ENCODE data around the gene HOOK2.

The HOOK2 gene

DNA sequence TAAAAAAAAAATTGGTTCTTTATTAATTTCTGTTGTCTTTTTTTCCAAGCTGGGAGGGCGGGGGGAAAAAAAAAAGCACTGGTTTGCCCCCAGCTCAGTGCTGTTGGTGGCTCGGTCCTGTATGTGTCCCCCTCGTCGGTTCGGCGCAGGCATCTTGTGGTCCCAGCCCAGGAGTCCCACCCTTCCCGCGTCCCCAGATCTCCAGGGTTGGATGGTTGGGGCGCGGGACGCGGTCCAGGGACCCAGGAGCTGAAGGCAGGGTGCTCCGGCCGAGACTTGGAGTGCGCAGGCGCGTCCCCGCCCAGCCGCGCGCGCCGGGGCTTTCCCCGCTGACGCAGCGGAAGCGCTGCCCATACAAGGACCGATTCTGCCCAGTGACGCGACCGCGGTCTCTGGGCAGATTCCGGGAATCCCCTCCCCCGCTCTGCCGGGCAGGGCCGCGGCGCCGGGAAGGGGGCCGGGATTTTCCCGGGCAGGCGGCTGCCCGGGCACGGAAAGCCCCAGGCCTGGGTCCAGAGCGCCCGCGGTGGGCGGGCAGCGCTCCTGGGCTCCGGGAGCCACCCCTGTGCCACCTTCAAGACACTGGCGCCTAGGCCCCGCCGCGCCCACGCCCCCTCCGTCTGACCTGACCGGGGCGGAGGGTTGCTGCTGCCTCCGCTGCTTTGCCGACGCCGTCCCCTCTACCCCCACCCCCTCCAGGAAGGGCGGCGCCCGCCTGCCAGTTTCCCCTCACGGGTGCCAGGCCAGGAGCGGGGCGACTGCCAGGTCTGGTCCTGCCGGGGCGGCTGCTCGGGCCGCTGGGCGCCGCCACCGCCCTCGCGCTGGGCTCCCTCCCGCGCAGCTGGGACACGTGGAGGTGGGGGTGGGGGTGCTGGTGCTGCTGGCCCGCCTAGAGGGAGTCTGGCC lies 18.2 kb upstream of the HOOK2 start:
- peak; percentile 94 for DNase-seq

DNA sequence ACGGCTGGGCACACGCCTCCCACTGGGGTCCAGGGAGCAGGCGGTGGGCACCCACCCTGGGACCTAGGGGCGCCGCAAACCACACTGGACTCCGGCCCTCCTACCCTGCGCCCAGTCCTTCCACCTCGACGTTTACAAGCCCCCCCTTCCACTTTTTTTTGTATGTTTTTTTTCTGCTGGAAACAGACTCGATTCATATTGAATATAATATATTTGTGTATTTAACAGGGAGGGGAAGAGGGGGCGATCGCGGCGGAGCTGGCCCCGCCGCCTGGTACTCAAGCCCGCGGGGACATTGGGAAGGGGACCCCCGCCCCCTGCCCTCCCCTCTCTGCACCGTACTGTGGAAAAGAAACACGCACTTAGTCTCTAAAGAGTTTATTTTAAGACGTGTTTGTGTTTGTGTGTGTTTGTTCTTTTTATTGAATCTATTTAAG lies 17.5 kb upstream of the HOOK2 start:
- no peak for DNase-seq

DNA sequence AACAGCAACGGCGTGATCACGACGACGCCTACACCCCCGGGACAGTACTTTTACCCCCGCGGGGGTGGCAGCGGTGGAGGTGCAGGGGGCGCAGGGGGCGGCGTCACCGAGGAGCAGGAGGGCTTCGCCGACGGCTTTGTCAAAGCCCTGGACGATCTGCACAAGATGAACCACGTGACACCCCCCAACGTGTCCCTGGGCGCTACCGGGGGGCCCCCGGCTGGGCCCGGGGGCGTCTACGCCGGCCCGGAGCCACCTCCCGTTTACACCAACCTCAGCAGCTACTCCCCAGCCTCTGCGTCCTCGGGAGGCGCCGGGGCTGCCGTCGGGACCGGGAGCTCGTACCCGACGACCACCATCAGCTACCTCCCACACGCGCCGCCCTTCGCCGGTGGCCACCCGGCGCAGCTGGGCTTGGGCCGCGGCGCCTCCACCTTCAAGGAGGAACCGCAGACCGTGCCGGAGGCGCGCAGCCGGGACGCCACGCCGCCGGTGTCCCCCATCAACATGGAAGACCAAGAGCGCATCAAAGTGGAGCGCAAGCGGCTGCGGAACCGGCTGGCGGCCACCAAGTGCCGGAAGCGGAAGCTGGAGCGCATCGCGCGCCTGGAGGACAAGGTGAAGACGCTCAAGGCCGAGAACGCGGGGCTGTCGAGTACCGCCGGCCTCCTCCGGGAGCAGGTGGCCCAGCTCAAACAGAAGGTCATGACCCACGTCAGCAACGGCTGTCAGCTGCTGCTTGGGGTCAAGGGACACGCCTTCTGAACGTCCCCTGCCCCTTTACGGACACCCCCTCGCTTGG lies 16.9 kb upstream of the HOOK2 start:
- DNase-seq = peak; percentile 68

DNA sequence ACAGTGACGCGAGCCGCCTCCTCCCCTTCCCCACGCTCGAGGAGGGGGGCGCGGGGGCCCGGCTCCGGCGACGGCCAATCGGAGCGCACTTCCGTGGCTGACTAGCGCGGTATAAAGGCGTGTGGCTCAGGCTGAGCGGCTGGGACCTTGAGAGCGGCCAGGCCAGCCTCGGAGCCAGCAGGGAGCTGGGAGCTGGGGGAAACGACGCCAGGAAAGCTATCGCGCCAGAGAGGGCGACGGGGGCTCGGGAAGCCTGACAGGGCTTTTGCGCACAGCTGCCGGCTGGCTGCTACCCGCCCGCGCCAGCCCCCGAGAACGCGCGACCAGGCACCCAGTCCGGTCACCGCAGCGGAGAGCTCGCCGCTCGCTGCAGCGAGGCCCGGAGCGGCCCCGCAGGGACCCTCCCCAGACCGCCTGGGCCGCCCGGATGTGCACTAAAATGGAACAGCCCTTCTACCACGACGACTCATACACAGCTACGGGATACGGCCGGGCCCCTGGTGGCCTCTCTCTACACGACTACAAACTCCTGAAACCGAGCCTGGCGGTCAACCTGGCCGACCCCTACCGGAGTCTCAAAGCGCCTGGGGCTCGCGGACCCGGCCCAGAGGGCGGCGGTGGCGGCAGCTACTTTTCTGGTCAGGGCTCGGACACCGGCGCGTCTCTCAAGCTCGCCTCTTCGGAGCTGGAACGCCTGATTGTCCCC lies 16.1 kb upstream of the HOOK2 start, which contains the start of gene JUNB:
JUNB (plus strand) TSS at position 142 of the 706 bp plus-strand sequence; CDS start at position 428, 286 bp downstream.
- DNase-seq = peak; percentile 97

DNA sequence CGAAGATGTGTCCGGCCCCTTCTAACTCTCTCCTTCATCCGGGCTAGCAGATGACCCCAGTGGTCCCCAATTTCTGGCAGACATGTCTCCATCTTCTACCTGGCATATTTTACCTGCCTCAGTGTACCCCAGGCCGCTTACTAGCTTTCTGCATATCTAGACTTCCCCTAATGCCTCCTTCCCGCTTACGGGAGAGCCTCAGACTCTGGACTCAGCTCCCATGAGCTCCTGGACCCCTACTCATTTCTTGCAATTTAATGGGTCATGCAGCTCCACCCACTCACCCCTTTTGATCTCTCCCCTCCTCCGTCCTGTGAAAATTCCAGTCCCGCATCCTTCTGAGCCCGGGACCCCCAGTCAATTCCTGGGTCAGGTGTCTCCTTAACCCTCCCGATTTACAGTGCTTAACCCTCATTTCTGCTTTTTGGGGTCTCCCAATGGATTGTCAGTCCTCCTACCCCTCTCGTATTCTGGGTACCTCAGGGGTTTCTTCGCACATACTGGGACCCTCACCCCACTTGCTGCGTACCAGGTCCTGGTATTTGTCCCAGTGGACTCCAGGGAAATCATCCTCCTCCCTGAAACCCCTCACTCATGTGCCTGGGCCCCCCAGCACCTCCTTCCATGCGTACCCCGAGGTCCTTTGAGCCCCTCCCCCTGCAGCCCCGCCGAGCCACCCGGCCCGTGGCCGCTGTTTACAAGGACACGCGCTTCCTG lies 15.4 kb upstream of the HOOK2 start:
- DNase-seq = no peak

DNA sequence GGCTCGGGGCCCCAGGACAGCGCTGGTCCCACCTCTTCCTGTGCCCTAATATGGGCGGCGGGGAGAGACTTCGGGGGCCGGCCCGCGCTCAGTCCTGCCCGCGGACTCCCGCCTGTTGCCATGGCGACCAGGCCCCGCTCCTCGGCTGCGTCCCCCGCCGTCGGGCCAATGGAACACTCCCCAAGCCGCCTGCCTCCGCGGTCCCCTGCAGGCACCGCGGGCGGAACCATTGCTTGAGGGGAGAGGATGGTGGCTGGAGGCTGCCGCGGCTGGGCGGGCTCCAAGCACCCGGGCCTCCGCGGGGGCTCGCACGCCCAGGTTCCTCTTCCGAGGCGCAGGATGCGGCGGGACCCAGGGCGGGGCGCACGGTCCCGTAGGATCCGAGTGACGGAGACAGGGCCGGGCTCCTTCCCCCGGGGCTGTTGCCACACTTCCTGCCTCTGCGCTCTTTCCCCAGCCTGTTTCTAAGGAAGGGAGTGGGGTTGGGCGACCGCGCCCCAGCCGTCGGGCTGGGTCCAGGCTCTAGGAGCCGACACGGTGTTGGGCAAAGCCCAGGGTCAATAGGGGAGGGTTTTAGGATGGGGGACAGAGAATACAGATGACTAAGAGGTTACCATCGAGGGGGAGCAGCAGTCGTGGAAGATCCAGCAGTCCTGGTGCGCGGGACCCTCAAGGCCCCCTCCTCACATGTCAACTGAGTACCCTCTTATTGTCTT lies 14.7 kb upstream of the HOOK2 start:
- DNase-seq = peak; percentile 97

DNA sequence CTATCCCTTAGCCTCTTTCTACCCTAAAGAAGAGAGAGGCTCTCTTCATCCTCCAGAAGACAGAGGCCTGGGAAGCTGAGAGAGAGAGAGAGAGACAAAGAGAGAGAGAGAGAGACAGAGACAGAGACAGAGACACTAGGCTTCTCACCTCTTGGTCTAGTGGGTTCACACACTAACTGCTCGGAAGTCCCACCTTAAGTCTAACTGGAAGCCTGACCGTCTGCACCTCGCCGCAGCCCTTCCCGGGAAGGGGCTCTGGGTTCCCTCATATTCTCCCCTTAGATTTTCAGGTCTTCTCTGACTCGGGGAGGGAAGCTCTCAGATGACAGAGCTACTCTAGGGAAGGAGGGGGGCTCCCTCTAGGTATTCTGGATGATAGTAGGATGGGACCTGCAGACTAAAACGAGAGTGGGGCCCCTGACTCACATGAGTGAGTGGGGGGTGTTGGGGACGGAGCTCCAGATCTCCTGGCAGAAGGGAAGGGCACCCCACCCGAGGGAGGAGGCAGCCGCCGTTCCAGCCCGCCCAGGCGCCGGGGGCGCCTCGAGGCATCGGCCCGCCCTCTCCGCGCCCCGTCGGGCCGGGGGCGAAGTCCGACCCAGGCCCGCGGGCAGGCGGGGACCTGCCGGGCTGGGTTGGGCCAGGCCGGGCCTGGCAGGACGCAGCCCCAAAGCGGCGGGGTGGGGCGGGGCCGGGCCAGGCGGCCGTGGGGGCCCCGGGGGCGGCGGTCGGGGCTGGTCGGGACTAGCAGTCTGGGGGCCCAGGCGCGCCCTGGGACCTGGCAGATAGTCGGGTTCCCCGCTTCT lies 13.9 kb upstream of the HOOK2 start:
- peak; percentile 37 for DNase-seq

DNA sequence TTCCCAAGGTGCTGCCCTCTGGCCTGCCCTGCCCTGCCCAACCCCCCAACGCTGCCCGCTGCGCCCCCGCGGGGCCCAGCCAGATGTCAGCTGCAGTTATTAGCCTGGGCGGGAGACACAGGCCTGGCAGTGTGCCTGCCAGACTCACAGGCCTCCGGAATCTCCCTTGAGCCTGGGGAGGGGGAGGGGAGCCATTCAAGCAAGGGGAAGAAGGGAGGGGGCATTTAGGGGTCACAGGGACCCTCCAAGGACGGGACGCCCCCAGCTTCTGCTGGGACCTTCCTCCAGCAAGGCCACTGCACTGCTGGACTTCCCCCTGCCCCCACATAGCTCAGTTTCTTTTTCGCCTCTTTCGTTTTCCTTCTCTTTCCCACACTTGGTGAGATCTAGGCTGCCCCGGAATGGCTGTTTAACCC lies 13.3 kb upstream of the HOOK2 start:
- peak; percentile 81 for DNase-seq

DNA sequence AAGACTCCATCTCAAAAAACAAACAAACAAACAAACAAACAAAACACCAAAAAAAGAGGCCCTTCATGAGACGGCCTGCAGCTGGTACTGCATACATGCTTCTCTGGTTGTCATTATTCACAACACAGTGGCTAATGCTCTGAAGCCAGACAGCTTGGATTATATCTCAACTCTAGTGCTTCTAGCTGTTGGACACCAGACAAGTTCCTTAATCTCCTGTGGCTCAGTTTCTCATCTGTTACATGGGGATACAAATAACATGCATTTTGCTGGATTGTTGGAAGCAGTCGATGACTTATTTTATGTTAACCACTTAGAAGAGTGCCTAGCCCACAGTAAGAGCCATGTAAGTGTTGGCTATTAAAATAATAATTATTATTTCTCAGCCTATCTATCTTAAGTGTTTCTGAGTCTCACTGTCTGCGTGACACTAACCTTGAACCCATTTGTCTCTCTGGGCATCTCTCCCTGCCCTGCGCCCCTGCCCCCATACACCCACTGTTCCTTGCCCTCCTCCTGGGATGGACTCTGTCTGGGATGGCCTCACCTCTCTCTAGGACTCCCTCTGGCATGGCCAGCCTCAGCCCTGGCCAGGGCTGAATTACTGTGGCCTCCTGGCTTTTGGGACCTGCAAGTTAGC lies 12.8 kb upstream of the HOOK2 start:
- DNase-seq = no peak

DNA sequence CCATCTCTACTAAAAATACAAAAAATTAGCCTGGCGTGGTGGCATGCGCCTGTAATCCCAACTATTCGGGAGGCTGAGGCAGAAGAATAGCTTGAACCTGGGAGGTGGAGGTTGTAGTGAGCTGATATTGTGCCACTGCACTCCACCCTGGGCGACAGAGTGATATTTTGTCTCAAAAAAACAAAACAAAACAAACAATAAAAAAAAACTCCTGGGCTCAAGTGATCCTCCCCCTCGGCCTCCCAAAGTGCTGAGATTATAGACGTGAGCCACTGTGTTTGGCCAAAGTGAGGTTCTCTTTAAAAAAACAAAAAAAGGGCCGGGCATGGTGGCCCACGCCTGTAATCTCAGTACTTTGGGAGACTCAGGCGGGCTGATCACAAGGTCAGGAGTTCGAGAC lies 12.1 kb upstream of the HOOK2 start:
- DNase-seq = no peak

DNA sequence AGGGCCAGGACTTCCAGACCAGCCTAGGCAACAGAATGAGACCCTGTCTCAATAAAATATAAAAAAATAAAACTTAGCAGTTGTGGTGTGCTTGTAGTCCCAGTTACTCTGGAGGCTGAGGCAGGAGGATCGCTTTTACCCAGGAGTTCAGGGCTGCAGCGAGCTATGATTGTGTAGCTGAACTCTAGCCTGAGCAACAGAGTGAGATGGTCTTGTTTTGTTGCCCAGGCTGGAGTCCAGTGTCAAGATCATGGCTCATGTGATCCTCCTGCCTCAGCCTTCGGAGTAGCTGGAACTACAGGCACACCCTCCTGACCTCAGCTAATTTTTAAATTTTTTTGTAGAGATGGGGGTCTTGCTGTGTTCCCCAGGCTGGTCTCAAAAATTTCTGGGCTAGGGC lies 11.6 kb upstream of the HOOK2 start:
- DNase-seq = no peak

DNA sequence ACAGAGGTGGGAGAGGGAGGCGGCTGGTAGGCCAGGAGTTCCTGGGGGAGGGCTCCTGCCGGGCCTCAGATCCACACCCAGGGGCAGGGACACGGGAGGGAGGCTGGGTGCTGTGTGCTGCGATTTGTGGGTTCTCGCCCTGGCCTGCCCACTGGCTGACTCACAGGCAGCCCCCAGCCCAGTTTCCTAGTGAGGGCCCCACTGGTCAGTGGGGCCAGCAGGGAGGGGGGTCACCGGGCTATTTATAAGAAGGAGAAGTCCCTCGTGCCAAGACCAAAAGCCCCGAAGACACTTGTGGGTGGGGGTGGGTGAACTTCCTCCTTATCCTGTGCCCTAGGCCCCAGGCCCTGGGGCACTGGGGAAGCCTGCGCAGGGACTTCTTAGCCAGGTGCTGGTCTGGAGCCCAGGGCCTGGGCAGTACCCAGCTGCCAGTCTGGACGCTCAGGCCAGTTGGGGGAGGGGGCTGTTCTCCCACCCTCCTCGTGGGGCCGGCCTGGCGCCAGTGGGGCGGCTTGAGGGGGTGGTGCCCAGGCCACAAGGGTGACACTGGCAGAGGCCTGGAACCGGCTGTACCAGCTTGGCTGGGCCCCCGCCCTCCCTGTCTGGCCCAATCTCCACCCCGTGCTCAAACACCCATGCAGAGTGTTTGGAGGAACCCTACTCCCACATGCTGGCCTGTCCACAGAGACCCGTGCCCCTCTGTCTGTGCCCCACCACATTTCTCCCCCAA lies 11.0 kb upstream of the HOOK2 start:
- no peak for DNase-seq

DNA sequence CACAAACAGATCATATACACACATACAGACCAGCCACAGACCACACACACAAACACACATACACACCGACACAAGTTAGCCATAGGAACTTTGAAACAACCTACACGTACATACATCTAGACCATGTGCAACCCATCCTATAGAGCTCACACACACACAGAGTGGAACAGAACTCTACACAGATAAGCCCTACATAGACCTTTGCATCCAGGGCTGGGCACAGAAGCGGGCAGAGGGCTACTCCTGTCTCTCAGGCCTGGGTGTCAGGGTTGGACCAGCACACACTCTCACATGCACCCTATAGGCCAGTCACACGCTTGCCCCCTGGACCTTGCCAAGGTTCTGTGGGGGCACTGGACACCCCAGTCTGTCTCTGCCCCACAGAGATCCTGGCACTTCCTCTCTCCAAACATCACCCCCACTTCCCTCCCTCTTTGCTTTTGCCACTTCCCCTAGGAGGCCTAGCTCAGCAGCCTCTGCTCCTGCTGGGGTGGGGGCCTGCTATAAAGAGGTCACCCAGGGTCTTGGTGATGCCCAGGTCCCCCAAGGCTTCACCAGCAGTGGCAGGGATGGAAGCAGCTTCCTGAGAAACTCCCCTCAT lies 10.2 kb upstream of the HOOK2 start:
- DNase-seq = no peak

DNA sequence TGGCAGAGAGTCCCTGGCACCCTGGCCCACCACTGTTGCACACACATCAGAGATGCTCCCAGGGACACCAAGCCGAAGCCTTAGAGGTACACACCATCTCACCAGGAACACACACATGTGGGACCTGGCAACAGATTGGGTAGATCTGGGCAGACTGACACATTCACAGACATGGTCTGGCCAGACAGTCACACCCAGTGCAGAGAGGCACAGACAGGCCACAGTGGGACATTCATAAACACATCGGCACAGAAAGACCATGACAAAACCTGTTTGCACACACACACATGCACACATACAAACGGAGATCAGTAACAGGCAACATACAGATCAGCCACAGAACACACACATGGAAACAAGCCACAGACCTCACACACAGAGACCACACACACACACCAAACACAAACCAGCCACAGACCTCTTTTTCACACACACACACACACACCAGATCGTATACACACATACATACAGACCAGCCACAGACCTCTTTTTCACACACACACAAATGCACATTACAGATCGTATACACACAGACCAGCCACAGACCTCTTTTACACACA lies 9.6 kb upstream of the HOOK2 start:
- DNase-seq = peak; percentile 43

DNA sequence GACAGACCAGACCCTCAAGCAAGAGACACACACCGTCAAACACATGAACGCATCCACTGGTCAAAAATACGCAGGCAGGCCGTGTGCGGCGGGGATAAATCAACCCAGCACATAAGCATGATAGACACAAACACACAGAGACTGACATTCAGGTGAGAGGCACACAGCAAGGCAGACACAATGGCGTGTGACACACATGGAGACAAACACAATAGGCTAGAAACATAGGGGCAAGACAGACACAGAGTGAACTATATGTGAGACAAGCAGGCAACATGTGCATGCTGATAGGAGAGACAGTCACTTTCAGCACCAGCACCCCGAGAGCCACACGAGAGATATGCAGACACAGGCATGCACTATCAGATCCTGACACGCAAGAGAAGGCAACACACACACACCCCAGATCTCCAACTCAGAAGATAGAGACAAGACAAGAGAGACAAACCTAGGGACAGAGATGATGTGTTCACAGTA lies 9.1 kb upstream of the HOOK2 start:
- DNase-seq = peak; percentile 32

DNA sequence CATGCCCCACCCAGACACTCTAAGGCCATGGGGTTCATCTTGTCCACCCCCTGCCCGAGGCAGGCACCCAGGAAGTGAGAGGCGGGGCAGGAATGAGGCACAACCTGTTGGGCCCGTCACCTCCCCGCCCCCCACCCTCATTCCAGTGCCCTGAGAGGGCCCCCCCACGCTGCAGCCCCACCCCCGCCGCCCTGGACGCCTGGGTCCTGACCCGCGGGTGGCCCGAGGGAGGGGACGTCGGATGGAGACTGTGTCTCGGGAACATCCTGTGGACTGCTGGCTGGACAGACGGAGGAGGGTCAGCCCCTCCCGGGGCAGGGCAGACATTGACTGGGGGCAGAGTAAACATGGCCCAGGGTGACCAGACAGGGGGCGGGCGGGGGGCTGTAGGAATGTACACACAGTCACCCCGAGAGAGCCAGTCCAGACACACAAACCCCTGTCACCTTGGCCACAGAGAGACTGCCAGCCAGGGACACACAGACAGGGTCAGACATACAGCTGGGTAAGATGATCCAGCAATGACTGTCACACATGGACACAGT lies 8.6 kb upstream of the HOOK2 start:
- DNase-seq = no peak

DNA sequence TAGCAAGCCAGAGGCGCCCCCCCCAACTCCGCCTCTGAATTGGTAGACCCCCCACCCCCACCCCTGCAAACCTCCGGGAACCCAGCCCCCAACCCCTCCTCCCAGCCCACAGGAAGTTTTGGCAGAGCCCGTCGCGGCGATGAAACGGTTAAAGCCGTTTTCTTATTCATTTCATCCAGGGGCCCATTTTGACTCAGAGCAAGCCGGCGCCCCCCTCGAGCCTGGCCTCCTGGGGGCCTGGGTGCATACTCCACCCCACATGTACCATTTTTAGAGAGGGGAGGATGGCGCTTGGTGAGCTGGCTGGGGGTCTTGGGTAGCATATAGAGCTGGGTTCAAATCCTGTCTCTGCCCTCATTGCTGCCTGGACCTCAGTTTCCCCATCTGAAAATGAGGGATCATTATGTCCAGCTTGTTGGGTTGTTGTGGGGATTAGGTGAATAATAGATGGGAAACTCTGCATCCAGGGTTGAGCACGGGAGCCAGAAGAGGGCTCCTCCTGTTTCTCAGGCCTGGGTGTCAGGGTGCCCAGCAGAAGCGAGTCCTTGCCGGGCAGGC lies 8.0 kb upstream of the HOOK2 start:
- peak; percentile 78 for DNase-seq

All from fibroblast of skin of right biceps (primary cell).